ENCODE data around the gene FANCC.

Gene FANCC

DNA sequence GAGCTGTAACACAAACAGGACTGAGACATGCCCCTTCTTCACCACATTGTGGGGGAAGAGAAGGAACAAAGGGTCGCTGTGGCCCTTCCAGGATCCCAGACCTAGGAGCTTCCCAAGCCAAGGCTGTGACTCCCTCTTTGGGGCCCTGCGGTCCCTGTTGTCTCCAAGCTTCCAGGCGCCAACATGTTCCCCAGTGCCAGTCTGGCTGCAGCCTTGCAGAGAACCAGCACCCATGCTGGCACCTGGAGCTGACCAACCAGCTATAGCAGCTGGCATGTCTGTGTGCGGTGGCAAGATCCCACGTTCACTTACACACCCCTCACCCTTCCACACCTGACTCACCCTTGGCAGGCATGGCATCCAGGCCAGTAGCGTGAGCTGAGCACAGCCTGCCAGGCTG lies 20.7 kb upstream of the FANCC start:
- Histone ChIP-seq H3K4me2 (ENCODE audit: insufficient read depth, low read length, poor library complexity, severe bottlenecking) (no peak overlapping the region), H3K27ac (replicated peaks; ENCODE audit: low read length) (no peak overlapping the region), H3K4ac (ENCODE audit: low read length) (no peak overlapping the region), H2BK12ac (ENCODE audit: low read length) (no peak overlapping the region), H2AFZ (ENCODE audit: low read length) (no peak overlapping the region), H3K4me3 (ENCODE audit: low read length in 2 of 2) (no peak overlapping the region), H3K18ac (ENCODE audit: low read length) (peak overlapping the region; percentile 15), H2BK120ac (ENCODE audit: low read depth, low read length) (no peak overlapping the region), H3K9ac (ENCODE audit: low read depth, low read length, poor library complexity) (no peak overlapping the region), H3K27me3 (ENCODE audit: control insufficient read depth in 3 of 3, insufficient read depth in 3 of 3, low read depth in 1 of 3, low read length in 3 of 3) (no peaks in the 10 kb centered on the region), H2AK5ac (ENCODE audit: low read depth, low read length) (peak overlapping the region; percentile 15), H3K79me1 (ENCODE audit: low read depth, low read length) (no peaks in the 10 kb centered on the region), H4K8ac (ENCODE audit: low read depth, low read length) (no peak overlapping the region), H2BK15ac (ENCODE audit: low read length) (no peak overlapping the region), H2BK5ac (ENCODE audit: low read length) (no peak overlapping the region), H3K14ac (ENCODE audit: low read length) (no peak overlapping the region), H3K4me1 (ENCODE audit: control insufficient read depth in 2 of 2, insufficient read depth in 1 of 2, low read depth in 1 of 2, low read length in 2 of 2) (peaks cover 5 to 7% of the 10 kb centered on the region in 2 donors), H4K91ac (ENCODE audit: low read depth, low read length, poor library complexity) (no peak overlapping the region), H3K23ac (ENCODE audit: low read depth, low read length, poor library complexity) (no peak overlapping the region), H3K9me3 (replicated peaks in 1 of 2; ENCODE audit: control insufficient read depth in 2 of 2, insufficient read depth in 1 of 2, low read depth in 1 of 2, low read length in 2 of 2) (peaks cover 5 to 6% of the 10 kb centered on the region in 2 donors), H3K36me3 (replicated peaks in 1 of 2; ENCODE audit: control insufficient read depth in 2 of 2, insufficient read depth in 2 of 2, low read length in 2 of 2) (no peaks in the 10 kb centered on the region)
- no CpG with 5 or more reads among the region's 6 CpGs for WGBS, 2 donors (ENCODE audit: extremely low coverage in 2 of 2, insufficient read length in 2 of 2, insufficient replicate concordance in 1 of 2)
- no peak for DNase-seq (ENCODE audit: low spot score)

DNA sequence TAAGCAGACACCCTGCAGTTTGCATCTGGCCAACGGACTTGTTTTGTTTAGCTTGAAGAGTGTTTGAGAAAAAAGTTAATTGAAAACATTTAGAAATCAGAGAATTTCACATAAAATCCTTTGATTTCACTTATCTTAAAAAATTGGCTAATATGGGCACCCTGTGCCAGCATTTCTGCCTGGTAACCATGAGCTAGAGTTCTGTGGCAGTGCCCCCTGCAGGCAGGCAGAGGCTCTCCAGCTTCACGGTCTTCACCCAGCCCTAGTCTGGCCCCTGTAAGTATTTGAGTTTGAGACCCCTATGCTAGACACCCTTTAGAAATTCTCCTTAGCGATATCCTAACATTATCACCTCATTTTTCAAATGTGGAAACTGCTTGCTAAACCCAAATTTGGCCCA lies 18.8 kb upstream of the FANCC start:
- no peak overlapping the region for H2BK120ac ChIP-seq (ENCODE audit: low read depth, low read length)
- H2BK12ac ChIP-seq (ENCODE audit: low read length): no peak overlapping the region
- peaks cover 5 to 6% of the 10 kb centered on the region in 2 donors for H3K9me3 ChIP-seq (replicated peaks in 1 of 2; ENCODE audit: control insufficient read depth in 2 of 2, insufficient read depth in 1 of 2, low read depth in 1 of 2, low read length in 2 of 2)
- no peak overlapping the region for H3K4me2 ChIP-seq (ENCODE audit: insufficient read depth, low read length, poor library complexity, severe bottlenecking)
- no peak for DNase-seq (ENCODE audit: low spot score)
- H3K4ac ChIP-seq (ENCODE audit: low read length): no peak overlapping the region
- H2BK15ac ChIP-seq (ENCODE audit: low read length): no peak overlapping the region
- no peaks in the 10 kb centered on the region for H3K27me3 ChIP-seq (ENCODE audit: control insufficient read depth in 3 of 3, insufficient read depth in 3 of 3, low read depth in 1 of 3, low read length in 3 of 3)
- no CpG with 5 or more reads among the region's 3 CpGs for WGBS, 2 donors (ENCODE audit: extremely low coverage in 2 of 2, insufficient read length in 2 of 2, insufficient replicate concordance in 1 of 2)
- no peak overlapping the region for H3K4me3 ChIP-seq (ENCODE audit: low read length in 2 of 2)
- H4K8ac ChIP-seq (ENCODE audit: low read depth, low read length): no peak overlapping the region
- H3K18ac ChIP-seq (ENCODE audit: low read length): no peak overlapping the region
- H2AFZ ChIP-seq (ENCODE audit: low read length): no peak overlapping the region
- no peaks in the 10 kb centered on the region for H3K36me3 ChIP-seq (replicated peaks in 1 of 2; ENCODE audit: control insufficient read depth in 2 of 2, insufficient read depth in 2 of 2, low read length in 2 of 2)
- no peak overlapping the region for H2BK5ac ChIP-seq (ENCODE audit: low read length)
- H3K14ac ChIP-seq (ENCODE audit: low read length): no peak overlapping the region
- H3K27ac ChIP-seq (replicated peaks; ENCODE audit: low read length): no peak overlapping the region
- no peak overlapping the region for H2AK5ac ChIP-seq (ENCODE audit: low read depth, low read length)
- no peaks in the 10 kb centered on the region for H3K79me1 ChIP-seq (ENCODE audit: low read depth, low read length)
- no peak overlapping the region for H4K91ac ChIP-seq (ENCODE audit: low read depth, low read length, poor library complexity)
- no peak overlapping the region for H3K23ac ChIP-seq (ENCODE audit: low read depth, low read length, poor library complexity)
- no peaks in the 10 kb centered on the region for H3K4me1 ChIP-seq (ENCODE audit: control insufficient read depth in 2 of 2, insufficient read depth in 1 of 2, low read depth in 1 of 2, low read length in 2 of 2)
- no peak overlapping the region for H3K9ac ChIP-seq (ENCODE audit: low read depth, low read length, poor library complexity)

- Histone ChIP-seq H3K27me3 (ENCODE audit: control insufficient read depth in 3 of 3, insufficient read depth in 3 of 3, low read depth in 1 of 3, low read length in 3 of 3) (no peaks in the 10 kb centered on the region), H3K4me3 (ENCODE audit: low read length in 2 of 2) (no peak overlapping the region), H2AFZ (ENCODE audit: low read length) (no peak overlapping the region), H2BK15ac (ENCODE audit: low read length) (no peak overlapping the region), H3K27ac (replicated peaks; ENCODE audit: low read length) (no peak overlapping the region), H2AK5ac (ENCODE audit: low read depth, low read length) (no peak overlapping the region), H3K4me2 (ENCODE audit: insufficient read depth, low read length, poor library complexity, severe bottlenecking) (no peak overlapping the region), H4K8ac (ENCODE audit: low read depth, low read length) (no peak overlapping the region), H3K18ac (ENCODE audit: low read length) (no peak overlapping the region), H2BK5ac (ENCODE audit: low read length) (no peak overlapping the region), H3K9me3 (replicated peaks in 1 of 2; ENCODE audit: control insufficient read depth in 2 of 2, insufficient read depth in 1 of 2, low read depth in 1 of 2, low read length in 2 of 2) (peaks cover 5 to 6% of the 10 kb centered on the region in 2 donors), H2BK120ac (ENCODE audit: low read depth, low read length) (no peak overlapping the region), H3K79me1 (ENCODE audit: low read depth, low read length) (no peaks in the 10 kb centered on the region), H3K14ac (ENCODE audit: low read length) (no peak overlapping the region), H3K23ac (ENCODE audit: low read depth, low read length, poor library complexity) (no peak overlapping the region), H3K4ac (ENCODE audit: low read length) (no peak overlapping the region), H3K4me1 (ENCODE audit: control insufficient read depth in 2 of 2, insufficient read depth in 1 of 2, low read depth in 1 of 2, low read length in 2 of 2) (no peaks in the 10 kb centered on the region), H2BK12ac (ENCODE audit: low read length) (no peak overlapping the region), H3K36me3 (replicated peaks in 1 of 2; ENCODE audit: control insufficient read depth in 2 of 2, insufficient read depth in 2 of 2, low read length in 2 of 2) (no peaks in the 10 kb centered on the region), H4K91ac (ENCODE audit: low read depth, low read length, poor library complexity) (no peak overlapping the region), H3K9ac (ENCODE audit: low read depth, low read length, poor library complexity) (no peak overlapping the region)
- no CpG with 5 or more reads among the region's 2 CpGs for WGBS, 2 donors (ENCODE audit: extremely low coverage in 2 of 2, insufficient read length in 2 of 2, insufficient replicate concordance in 1 of 2)
- no peak for DNase-seq (ENCODE audit: low spot score)
Observed at GRCh38 chr9:95333426-95333825, 15.9 kb upstream of the FANCC start.

DNA sequence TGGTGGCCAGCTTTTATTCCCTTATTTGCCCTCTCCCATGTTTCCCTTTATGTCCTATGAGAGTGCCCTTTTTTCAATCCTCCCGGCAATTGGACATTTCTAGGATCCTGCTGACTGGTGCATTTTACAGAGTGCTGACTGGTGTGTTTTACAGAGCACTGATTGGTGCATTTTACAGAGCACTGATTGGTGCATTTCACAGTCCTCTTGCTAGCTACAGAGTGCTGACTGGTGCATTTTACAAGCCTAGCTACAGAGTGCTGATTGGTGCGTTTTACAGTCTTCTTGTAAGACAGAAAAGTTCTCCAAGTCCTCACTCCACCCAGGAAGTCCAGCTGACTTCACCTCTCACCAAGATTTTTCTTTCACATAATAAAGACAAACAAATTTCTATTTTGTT lies 15.4 kb upstream of the FANCC start:
- H2BK15ac ChIP-seq (ENCODE audit: low read length): no peak overlapping the region
- no peak overlapping the region for H3K4me3 ChIP-seq (ENCODE audit: low read length in 2 of 2)
- no peak overlapping the region for H3K27ac ChIP-seq (replicated peaks; ENCODE audit: low read length)
- WGBS, 2 donors (ENCODE audit: extremely low coverage in 2 of 2, insufficient read length in 2 of 2, insufficient replicate concordance in 1 of 2): no CpG with 5 or more reads among the region's 2 CpGs
- H2AFZ ChIP-seq (ENCODE audit: low read length): no peak overlapping the region
- no peaks in the 10 kb centered on the region for H3K27me3 ChIP-seq (ENCODE audit: control insufficient read depth in 3 of 3, insufficient read depth in 3 of 3, low read depth in 1 of 3, low read length in 3 of 3)
- H3K4ac ChIP-seq (ENCODE audit: low read length): no peak overlapping the region
- no peak overlapping the region for H4K8ac ChIP-seq (ENCODE audit: low read depth, low read length)
- no peaks in the 10 kb centered on the region for H3K4me1 ChIP-seq (ENCODE audit: control insufficient read depth in 2 of 2, insufficient read depth in 1 of 2, low read depth in 1 of 2, low read length in 2 of 2)
- no peak overlapping the region for H3K9ac ChIP-seq (ENCODE audit: low read depth, low read length, poor library complexity)
- H3K18ac ChIP-seq (ENCODE audit: low read length): no peak overlapping the region
- no peak overlapping the region for H2AK5ac ChIP-seq (ENCODE audit: low read depth, low read length)
- H2BK5ac ChIP-seq (ENCODE audit: low read length): no peak overlapping the region
- peaks cover 5 to 6% of the 10 kb centered on the region in 2 donors for H3K9me3 ChIP-seq (replicated peaks in 1 of 2; ENCODE audit: control insufficient read depth in 2 of 2, insufficient read depth in 1 of 2, low read depth in 1 of 2, low read length in 2 of 2)
- no peak overlapping the region for H3K14ac ChIP-seq (ENCODE audit: low read length)
- H2BK120ac ChIP-seq (ENCODE audit: low read depth, low read length): no peak overlapping the region
- no peaks in the 10 kb centered on the region for H3K36me3 ChIP-seq (replicated peaks in 1 of 2; ENCODE audit: control insufficient read depth in 2 of 2, insufficient read depth in 2 of 2, low read length in 2 of 2)
- DNase-seq (ENCODE audit: low spot score): no peak
- H3K79me1 ChIP-seq (ENCODE audit: low read depth, low read length): no peaks in the 10 kb centered on the region
- H3K23ac ChIP-seq (ENCODE audit: low read depth, low read length, poor library complexity): no peak overlapping the region
- no peak overlapping the region for H4K91ac ChIP-seq (ENCODE audit: low read depth, low read length, poor library complexity)
- no peak overlapping the region for H2BK12ac ChIP-seq (ENCODE audit: low read length)
- H3K4me2 ChIP-seq (ENCODE audit: insufficient read depth, low read length, poor library complexity, severe bottlenecking): no peak overlapping the region
